PC-3 (cell line): ENCODE results near the gene KDM4B. TPM values are rescaled to one million over a fixed set of nuclear protein-coding genes. Genes with fewer than 3 reads are reported as not detected.

Experiments used
- ATAC-seq: fragments of 200-7000 bp; cut with Tn5 transposase; 2 replicates; pipeline ENCODE4 v1.9.1; 2020; ENCODE audit warnings: mild to moderate bottlenecking, moderate library complexity
- BruUV-seq: library from RNA; stranded (reverse); fragments of 400-500 nt; replicated peaks from 2 replicates; lab custom pipeline; 2021; lab: Mats Ljungman, UMichigan
- CTCF ChIA-PET: fragments of 300-600 bp; sonication (Branson Sonifier 250); formaldehyde crosslinking; loops from one replicate; lab custom pipeline; 2022; ENCODE audit warnings: antibody characterized with exemption; lab: Charles Lee
- POLR2A ChIA-PET: fragments of 300-600 bp; sonication (Branson Sonifier 250); formaldehyde crosslinking; loops from one replicate; lab custom pipeline; 2022; ENCODE audit warnings: antibody characterized with exemption; ENCODE audit not compliant: unreplicated experiment; lab: Charles Lee
- DNase-seq: peaks from one replicate; pipeline ENCODE4 v3.0.0-alpha.2; 2015
- H2AFZ ChIP-seq: fragments of 300-600 bp; sonication (generic); 2 replicates; pipeline ENCODE4 v1.6.0; 2016; ENCODE audit warnings: antibody characterized with exemption, low read length
- H3F3A ChIP-seq: fragments of 300-600 bp; sonication (generic); one replicate; pipeline ENCODE4 v1.6.0; 2017; ENCODE audit warnings: antibody characterized with exemption, low read length, control low read depth, mild to moderate bottlenecking; ENCODE audit not compliant: unreplicated experiment
- H3K27ac ChIP-seq: fragments of 300-600 bp; sonication (generic); 2 replicates; pipeline ENCODE4 v1.5.1; 2016; ENCODE audit warnings: mild to moderate bottlenecking, low read length
- H3K27me3 ChIP-seq: fragments of 300-600 bp; sonication (generic); 2 replicates; pipeline ENCODE4 v1.6.1; 2016; ENCODE audit warnings: low read length, mixed read lengths
- H3K36me3 ChIP-seq: fragments of 300-600 bp; sonication (generic); 2 replicates; pipeline ENCODE4 v1.6.1; 2016; ENCODE audit warnings: low read depth, mixed run types, low read length, mixed read lengths
- H3K4me1 ChIP-seq: fragments of 300-600 bp; sonication (generic); 2 replicates; pipeline ENCODE4 v1.5.1; 2016; ENCODE audit warnings: low read length; ENCODE audit not compliant: insufficient read depth
- H3K4me2 ChIP-seq: fragments of 300-600 bp; sonication (generic); 2 replicates; pipeline ENCODE4 v1.6.0; 2016; ENCODE audit warnings: low read length
- H3K4me3 ChIP-seq: fragments of 300-600 bp; sonication (generic); 2 replicates; pipeline ENCODE4 v1.5.1; 2016; ENCODE audit warnings: mild to moderate bottlenecking, low read length, mixed read lengths
- H3K79me2 ChIP-seq: fragments of 300-600 bp; sonication (generic); 2 replicates; pipeline ENCODE4 v1.6.1; 2017; ENCODE audit warnings: low read length, mixed read lengths
- H3K9ac ChIP-seq: fragments of 300-600 bp; sonication (generic); 2 replicates; pipeline ENCODE4 v1.6.0; 2016; ENCODE audit warnings: mild to moderate bottlenecking, low read length
- H3K9me2 ChIP-seq: fragments of 300-600 bp; sonication (generic); replicated peaks from 2 replicates; pipeline ENCODE4 v1.6.1; 2016; ENCODE audit warnings: mixed run types, low read length, mixed read lengths
- H3K9me3 ChIP-seq: fragments of 300-600 bp; sonication (generic); 2 replicates; pipeline ENCODE4 v1.6.1; 2016; ENCODE audit warnings: low read length, mixed read lengths
- H4K20me1 ChIP-seq: fragments of 300-600 bp; sonication (generic); 2 replicates; pipeline ENCODE4 v1.6.1; 2016; ENCODE audit warnings: low read length, mixed read lengths
- CTCF ChIP-seq: fragments of 300-600 bp; sonication (generic); conservative IDR thresholded peaks from 2 replicates; pipeline ENCODE4 v1.5.1; 2017; ENCODE audit warnings: antibody characterized with exemption, low read depth, mild to moderate bottlenecking, low read length
- EZH2 ChIP-seq: fragments of 300-600 bp; sonication (generic); IDR thresholded peaks from one replicate; pipeline ENCODE4 v1.6.1; 2017; ENCODE audit warnings: antibody characterized with exemption, mild to moderate bottlenecking, low read length; ENCODE audit not compliant: unreplicated experiment
- EZH2phosphoT487 ChIP-seq: fragments of 300-600 bp; sonication (generic); IDR thresholded peaks from 2 replicates; pipeline ENCODE4 v1.6.1; 2018; ENCODE audit warnings: mild to moderate bottlenecking, antibody characterized with exemption, low read length, borderline replicate concordance
- intact Hi-C: fragments of 100-400 bp; cut with micrococcal nuclease; formaldehyde crosslinking; loops from 2 replicates; pipeline ENCODE4 v1.9.0; 2023
- total RNA-seq: library from RNA; depleted of rRNA; stranded (reverse); fragments of >200 nt; gene quantifications from 2 replicates; pipeline ENCODE4 v1.2.3, GENCODE V29; 2014

The KDM4B gene
- total RNA-seq, 1 experiment from 2014 or later, result 19.8 TPM

DNA sequence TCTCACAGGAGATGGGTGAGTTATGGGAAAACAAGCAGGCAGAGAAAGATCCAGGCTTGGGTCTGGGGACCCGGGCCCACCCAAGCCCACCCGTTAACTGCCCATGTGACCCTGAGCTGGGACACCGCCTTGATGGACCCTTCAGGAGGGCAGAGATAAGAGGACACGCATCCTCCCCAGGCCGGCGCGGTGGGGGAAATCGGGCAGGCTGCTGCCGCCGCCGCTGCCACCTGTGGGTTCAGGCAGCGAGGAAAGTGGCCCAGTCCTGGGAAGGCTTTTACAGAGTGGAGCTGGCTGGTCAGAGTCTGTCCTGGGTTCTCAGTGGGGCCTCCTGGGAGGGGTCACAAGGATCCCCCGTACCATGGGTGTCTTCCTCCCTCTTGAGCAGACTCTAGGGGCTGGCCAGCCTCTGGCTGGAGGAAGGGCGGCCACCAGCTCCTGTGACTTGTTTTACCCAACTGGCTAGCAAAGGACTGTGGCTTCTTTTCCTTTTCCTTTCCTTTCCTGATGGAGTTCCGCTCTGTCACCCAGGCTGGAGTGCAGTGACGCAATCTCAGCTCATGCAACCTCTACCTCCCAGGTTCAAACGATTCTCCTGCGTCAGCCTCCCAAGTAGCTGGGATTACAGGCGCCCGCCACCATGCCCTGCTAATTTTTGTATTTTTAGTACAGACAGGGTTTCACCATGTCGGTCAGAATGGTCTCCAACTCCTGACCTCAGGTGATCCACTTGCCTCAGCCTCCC, 155.4 kb downstream of the KDM4B start:
- no peak for DNase-seq
- BruUV-seq, result no TSS peak

DNA sequence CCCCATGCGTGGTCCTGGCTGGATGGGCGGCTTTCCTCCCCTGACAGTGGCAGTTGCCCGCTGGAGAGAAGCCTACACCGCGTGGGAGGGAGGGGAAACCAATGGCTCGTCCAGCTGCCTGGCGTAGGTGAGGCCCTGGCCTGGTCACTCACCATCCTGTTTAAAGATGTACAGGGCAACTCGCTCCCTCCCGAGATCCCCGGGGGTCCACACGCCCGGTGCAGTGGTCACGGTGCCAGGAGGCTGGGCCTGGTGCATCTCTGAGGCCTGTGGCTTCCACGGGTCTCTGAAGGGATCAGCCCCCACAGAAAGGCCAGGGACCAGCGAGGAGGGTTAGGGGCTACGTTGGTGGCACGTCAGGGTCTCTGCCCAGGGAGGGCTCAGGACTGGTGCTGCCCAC, 156.5 kb downstream of the KDM4B start:
- ChIA-PET POLR2A (no interaction called here), CTCF (no interaction called here)
- Histone ChIP-seq H3K4me1 (no peaks in the 10 kb centered on the region), H3K9me2 (no peaks in the 10 kb centered on the region), H3K4me2 (no peak overlapping the region), H3K9me3 (no peaks in the 10 kb centered on the region), H3K27ac (no peak overlapping the region), H3K9ac (no peak overlapping the region), H3K36me3 (peaks cover 4% of the 10 kb centered on the region; the same call in 1 of the 2 replicates), H2AFZ (no peak overlapping the region), H3K79me2 (no peaks in the 10 kb centered on the region), H4K20me1 (no peaks in the 10 kb centered on the region), H3F3A (no peaks in the 10 kb centered on the region), H3K27me3 (no peaks in the 10 kb centered on the region), H3K4me3 (no peak overlapping the region)
- TF ChIP-seq EZH2 (no peak), EZH2phosphoT487 (no peak), CTCF (no peak)
- DNase-seq, result no peak
- intact Hi-C loops, result no loop called here
- BruUV-seq, result no TSS peak
- no peak for ATAC-seq

More for the DNA sequence above, 155.4 kb downstream of the KDM4B start:
- no peak overlapping the region for H3K4me3 ChIP-seq
- H3K27me3 ChIP-seq, result no peaks in the 10 kb centered on the region
- no peak overlapping the region for H3K9ac ChIP-seq
- H3K79me2 ChIP-seq, result no peaks in the 10 kb centered on the region
- H2AFZ ChIP-seq, result no peak overlapping the region
- H3K27ac ChIP-seq, result no peak overlapping the region
- intact Hi-C loops, result no loop called here
- no peak overlapping the region for H3K4me2 ChIP-seq
- H4K20me1 ChIP-seq, result no peaks in the 10 kb centered on the region
- peaks cover 4% of the 10 kb centered on the region; the same call in 1 of the 2 replicates for H3K36me3 ChIP-seq
- H3K9me2 ChIP-seq, result no peaks in the 10 kb centered on the region
- H3K9me3 ChIP-seq, result no peaks in the 10 kb centered on the region
- POLR2A ChIA-PET, result no interaction called here
- no peaks in the 10 kb centered on the region for H3F3A ChIP-seq
- H3K4me1 ChIP-seq, result no peaks in the 10 kb centered on the region
- no peak for ATAC-seq
- TF ChIP-seq CTCF, result no peak
- CTCF ChIA-PET, result no interaction called here

DNA sequence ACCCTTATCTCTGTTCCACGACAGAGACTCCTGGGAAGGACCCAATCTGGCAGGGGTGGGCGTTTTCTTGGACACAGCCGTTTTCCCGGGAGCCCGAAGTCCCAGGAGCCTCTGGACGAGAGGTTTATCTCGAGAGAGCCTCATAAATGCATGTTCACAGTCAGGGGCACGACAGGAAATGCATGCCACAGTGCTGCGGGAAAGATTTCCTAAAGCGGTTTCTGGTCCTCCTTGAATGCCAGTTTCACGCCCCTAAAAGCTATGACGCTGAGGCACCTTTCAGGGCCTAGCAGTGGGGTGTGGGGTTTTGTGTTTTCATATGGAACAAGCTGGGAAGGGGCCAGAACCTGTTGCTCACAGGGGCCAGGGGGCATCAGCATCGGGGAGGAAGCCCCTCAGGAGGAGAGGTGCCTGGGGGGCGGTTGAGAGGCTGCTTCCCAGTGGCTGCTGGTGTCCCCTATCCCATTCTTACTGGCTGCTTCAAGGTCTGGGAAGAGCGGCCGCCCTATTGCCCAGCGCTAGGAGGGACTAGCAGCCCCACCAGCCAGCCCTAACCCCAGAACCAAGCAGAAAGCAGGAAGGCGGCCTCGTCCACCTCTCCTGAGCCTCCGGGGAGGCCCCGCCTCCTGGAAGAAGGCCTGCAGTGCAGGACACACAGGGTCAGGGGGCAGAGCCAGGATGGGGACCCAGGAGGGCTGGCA, 157.0 kb downstream of the KDM4B start:
- BruUV-seq, result no TSS peak
- ATAC-seq (no peak), DNase-seq (no peak)
- ChIA-PET CTCF (no interaction called here), POLR2A (interaction anchor here (0.6 kb wide), 1 partner anchor 209 kb away, joined by 6 read pairs; no protein-coding TSS in a partner anchor)
- no peak overlapping the region for H3K4me2 ChIP-seq
- TF ChIP-seq CTCF (no peak), EZH2 (no peak), EZH2phosphoT487 (no peak)
- no peaks in the 10 kb centered on the region for H3K9me2 ChIP-seq
- no peaks in the 10 kb centered on the region for H4K20me1 ChIP-seq
- H3F3A ChIP-seq, result no peaks in the 10 kb centered on the region
- intact Hi-C loops, result no loop called here
- no peak overlapping the region for H3K27ac ChIP-seq
- H2AFZ ChIP-seq, result no peak overlapping the region
- H3K36me3 ChIP-seq, result peaks cover 4% of the 10 kb centered on the region; the same call in 1 of the 2 replicates
- H3K9ac ChIP-seq, result no peak overlapping the region
- H3K27me3 ChIP-seq, result no peaks in the 10 kb centered on the region
- H3K79me2 ChIP-seq, result no peaks in the 10 kb centered on the region
- H3K4me3 ChIP-seq, result no peak overlapping the region
- H3K9me3 ChIP-seq, result no peaks in the 10 kb centered on the region
- H3K4me1 ChIP-seq, result no peaks in the 10 kb centered on the region
